D721Med (cell line): ENCODE measurements around the gene SCYGR4.

Experiments used
- DNase-seq: peaks from one replicate; pipeline ENCODE4 v3.0.0; 2011; ENCODE audit warnings: low spot score; ENCODE audit not compliant: insufficient read length
- FAIRE-seq: peaks from 2 replicates; lab custom pipeline; 2011; peaks lifted over from hg19 to GRCh38; lab: Jason Lieb, UNC
- CTCF ChIP-seq: IDR thresholded peaks from 2 replicates; pipeline ENCODE4 v1.5.1; 2012; ENCODE audit warnings: mild to moderate bottlenecking, control low read depth; ENCODE audit not compliant: insufficient read depth; ENCODE audit errors: missing control alignments

SCYGR4 gene

GRCh38 chr2:227626580-227627151 is 9.4 kb downstream of the SCYGR4 start:
- FAIRE-seq: no peak
- DNase-seq: no peak
- no peak for TF ChIP-seq CTCF

- FAIRE-seq (no peak), DNase-seq (no peak)
- no peak for TF ChIP-seq CTCF
Measured at GRCh38 chr2:227627769-227628168, 10.5 kb downstream of the SCYGR4 start.

- FAIRE-seq (no peak), DNase-seq (no peak)
- TF ChIP-seq CTCF: no peak
Measured at GRCh38 chr2:227629435-227629834, 12.1 kb downstream of the SCYGR4 start.

- FAIRE-seq (no peak), DNase-seq (no peak)
- no peak for TF ChIP-seq CTCF
Measured at GRCh38 chr2:227630322-227630721, 13.0 kb downstream of the SCYGR4 start.

GRCh38 chr2:227632827-227633226 is 15.5 kb downstream of the SCYGR4 start:
- no peak for FAIRE-seq
- DNase-seq: no peak
- TF ChIP-seq CTCF: no peak

- TF ChIP-seq CTCF: no peak
- no peak for FAIRE-seq
- no peak for DNase-seq
Measured at GRCh38 chr2:227634201-227634600, 16.9 kb downstream of the SCYGR4 start.

- FAIRE-seq (no peak), DNase-seq (no peak)
- TF ChIP-seq CTCF: no peak
Measured at GRCh38 chr2:227642656-227643055, 25.4 kb downstream of the SCYGR4 start.
